ENCODE results near the gene CCDC73. TPM values are rescaled to one million over a fixed set of nuclear protein-coding genes. Genes with fewer than 3 reads are reported as not detected.

Gene CCDC73
- total RNA-seq, 1 donor from 2014 or later: not detected

- Histone ChIP-seq H3K9ac (ENCODE audit: low read length) (peak overlapping the region; percentile 12), H3K36me3 (ENCODE audit: insufficient read depth, low read length) (no peaks in the 10 kb centered on the region), H3K9me3 (ENCODE audit: insufficient read depth, low read depth, low read length) (no peaks in the 10 kb centered on the region), H2AFZ (ENCODE audit: low read depth, low read length) (peak overlapping the region; percentile 32), H3K4me2 (ENCODE audit: low read length) (peak overlapping the region; percentile 71), H3K4me3 (ENCODE audit: insufficient read depth, low read depth, low read length) (no peak overlapping the region), H3K27ac (ENCODE audit: low read depth, low read length) (peak overlapping the region; percentile 59), H3K27me3 (ENCODE audit: insufficient read depth, low read length) (no peaks in the 10 kb centered on the region), H3K79me2 (ENCODE audit: insufficient read depth, low read length) (no peaks in the 10 kb centered on the region), H4K20me1 (ENCODE audit: insufficient read depth, low read length) (no peaks in the 10 kb centered on the region), H3K4me1 (ENCODE audit: insufficient read depth, low read length) (peaks cover 10% of the 10 kb centered on the region)
- Mint-ChIP-seq H3K4me1 (ENCODE audit: low read depth, unreplicated experiment) (peaks cover 7% of the 10 kb centered on the region), H3K27me3 (ENCODE audit: low read depth, unreplicated experiment) (no peaks in the 10 kb centered on the region), H3K9me3 (ENCODE audit: unreplicated experiment) (peaks cover 4% of the 10 kb centered on the region), H3K4me3 (ENCODE audit: unreplicated experiment) (no peak overlapping the region), H3K27ac (ENCODE audit: unreplicated experiment) (peak overlapping the region; percentile 44), H3K36me3 (ENCODE audit: low read depth, unreplicated experiment) (no peaks in the 10 kb centered on the region)
- FAIRE-seq (peak; percentile 47), DNase-seq (ENCODE audit: low read depth) (peak; percentile 40)
- TF ChIP-seq EZH2 (IDR thresholded peaks at IDR 0.05; ENCODE audit: insufficient read depth, low read length) (no peak), CTCF (IDR thresholded peaks at IDR 0.05; ENCODE audit: insufficient read depth, low read depth, low read length) (no peak)
Measured at GRCh38 chr11:32658639-32659406, 135.6 kb downstream of the CCDC73 start.

GRCh38 chr11:32643526-32643925 is 150.9 kb downstream of the CCDC73 start:
- TF ChIP-seq CTCF (IDR thresholded peaks at IDR 0.05; ENCODE audit: insufficient read depth, low read depth, low read length) (no peak), EZH2 (IDR thresholded peaks at IDR 0.05; ENCODE audit: insufficient read depth, low read length) (no peak)
- Histone ChIP-seq H3K4me1 (ENCODE audit: insufficient read depth, low read length) (no peaks in the 10 kb centered on the region), H3K27me3 (ENCODE audit: insufficient read depth, low read length) (no peaks in the 10 kb centered on the region), H3K79me2 (ENCODE audit: insufficient read depth, low read length) (no peaks in the 10 kb centered on the region), H3K9me3 (ENCODE audit: insufficient read depth, low read depth, low read length) (no peaks in the 10 kb centered on the region), H3K27ac (ENCODE audit: low read depth, low read length) (no peak overlapping the region), H3K36me3 (ENCODE audit: insufficient read depth, low read length) (no peaks in the 10 kb centered on the region), H2AFZ (ENCODE audit: low read depth, low read length) (no peak overlapping the region), H3K4me3 (ENCODE audit: insufficient read depth, low read depth, low read length) (no peak overlapping the region), H3K4me2 (ENCODE audit: low read length) (no peak overlapping the region), H3K9ac (ENCODE audit: low read length) (no peak overlapping the region), H4K20me1 (ENCODE audit: insufficient read depth, low read length) (no peaks in the 10 kb centered on the region)
- no peaks in the 10 kb centered on the region for H3K36me3 Mint-ChIP-seq (ENCODE audit: low read depth, unreplicated experiment)
- no peak overlapping the region for H3K4me3 Mint-ChIP-seq (ENCODE audit: unreplicated experiment)
- DNase-seq (ENCODE audit: low read depth) (peak; percentile 32), FAIRE-seq (no peak)
- H3K9me3 Mint-ChIP-seq (ENCODE audit: unreplicated experiment): no peaks in the 10 kb centered on the region
- no peak overlapping the region for H3K27ac Mint-ChIP-seq (ENCODE audit: unreplicated experiment)
- no peaks in the 10 kb centered on the region for H3K27me3 Mint-ChIP-seq (ENCODE audit: low read depth, unreplicated experiment)
- H3K4me1 Mint-ChIP-seq (ENCODE audit: low read depth, unreplicated experiment): no peaks in the 10 kb centered on the region

GRCh38 chr11:32641361-32641760 is 153.1 kb downstream of the CCDC73 start:
- Histone ChIP-seq H3K4me3 (ENCODE audit: insufficient read depth, low read depth, low read length) (no peak overlapping the region), H4K20me1 (ENCODE audit: insufficient read depth, low read length) (no peaks in the 10 kb centered on the region), H3K4me2 (ENCODE audit: low read length) (no peak overlapping the region), H3K4me1 (ENCODE audit: insufficient read depth, low read length) (no peaks in the 10 kb centered on the region), H3K36me3 (ENCODE audit: insufficient read depth, low read length) (no peaks in the 10 kb centered on the region), H3K27ac (ENCODE audit: low read depth, low read length) (no peak overlapping the region), H3K9ac (ENCODE audit: low read length) (no peak overlapping the region), H3K79me2 (ENCODE audit: insufficient read depth, low read length) (no peaks in the 10 kb centered on the region), H2AFZ (ENCODE audit: low read depth, low read length) (no peak overlapping the region), H3K27me3 (ENCODE audit: insufficient read depth, low read length) (no peaks in the 10 kb centered on the region), H3K9me3 (ENCODE audit: insufficient read depth, low read depth, low read length) (no peaks in the 10 kb centered on the region)
- FAIRE-seq (no peak), DNase-seq (ENCODE audit: low read depth) (no peak)
- TF ChIP-seq CTCF (IDR thresholded peaks at IDR 0.05; ENCODE audit: insufficient read depth, low read depth, low read length): no peak
- no peak overlapping the region for H3K4me3 Mint-ChIP-seq (ENCODE audit: unreplicated experiment)
- H3K36me3 Mint-ChIP-seq (ENCODE audit: low read depth, unreplicated experiment): no peaks in the 10 kb centered on the region
- H3K4me1 Mint-ChIP-seq (ENCODE audit: low read depth, unreplicated experiment): no peaks in the 10 kb centered on the region
- H3K27ac Mint-ChIP-seq (ENCODE audit: unreplicated experiment): no peak overlapping the region
- no peaks in the 10 kb centered on the region for H3K9me3 Mint-ChIP-seq (ENCODE audit: unreplicated experiment)
- peaks cover 2% of the 10 kb centered on the region for H3K27me3 Mint-ChIP-seq (ENCODE audit: low read depth, unreplicated experiment)
